Neural cell (in vitro differentiated cells): ENCODE data around the gene INO80C.

Source experiments
- EP300 ChIP-seq: fragments of 450-650 bp; conservative IDR thresholded peaks from 2 replicates; pipeline ENCODE4 v1.6.1; 2014; ENCODE audit warnings: antibody characterized with exemption, mild to moderate bottlenecking, moderate library complexity; ENCODE audit not compliant: poor library complexity, severe bottlenecking
- EZH2 ChIP-seq: fragments of 200-600, 300-800 bp; shearing (Covaris generic), sonication (generic); IDR thresholded peaks from 2 replicates; pipeline ENCODE4 v1.6.1; 2014; ENCODE audit warnings: antibody characterized with exemption, low read length, borderline replicate concordance, mild to moderate bottlenecking; ENCODE audit not compliant: insufficient read depth, poor library complexity, severe bottlenecking
- MXI1 ChIP-seq: fragments of 450-650 bp; conservative IDR thresholded peaks from 2 replicates; pipeline ENCODE4 v1.6.1; 2014; ENCODE audit warnings: antibody characterized with exemption, mild to moderate bottlenecking; ENCODE audit not compliant: poor library complexity, severe bottlenecking
- POLR2AphosphoS5 ChIP-seq: IDR thresholded peaks from 2 replicates; pipeline ENCODE4 v1.6.1; 2012
- SMC3 ChIP-seq: fragments of 450-650 bp; conservative IDR thresholded peaks from 2 replicates; pipeline ENCODE4 v1.6.1; 2014; ENCODE audit warnings: antibody characterized with exemption, mild to moderate bottlenecking, moderate library complexity; ENCODE audit not compliant: poor library complexity
- TAF1 ChIP-seq: IDR thresholded peaks from 2 replicates; pipeline ENCODE4 v1.6.1; 2012; ENCODE audit warnings: low read depth
- TF ChIP-seq, protein P1 (sequence below): fragments of 450-650 bp; IDR thresholded peaks from 2 replicates; pipeline ENCODE4 v1.5.1; 2014; ENCODE audit warnings: antibody characterized with exemption, mild to moderate bottlenecking, moderate library complexity; ENCODE audit not compliant: poor library complexity, severe bottlenecking
- TF ChIP-seq, protein P2 (sequence below): IDR thresholded peaks from 2 replicates; pipeline ENCODE4 v1.6.1; 2012; ENCODE audit warnings: borderline replicate concordance

DNA sequence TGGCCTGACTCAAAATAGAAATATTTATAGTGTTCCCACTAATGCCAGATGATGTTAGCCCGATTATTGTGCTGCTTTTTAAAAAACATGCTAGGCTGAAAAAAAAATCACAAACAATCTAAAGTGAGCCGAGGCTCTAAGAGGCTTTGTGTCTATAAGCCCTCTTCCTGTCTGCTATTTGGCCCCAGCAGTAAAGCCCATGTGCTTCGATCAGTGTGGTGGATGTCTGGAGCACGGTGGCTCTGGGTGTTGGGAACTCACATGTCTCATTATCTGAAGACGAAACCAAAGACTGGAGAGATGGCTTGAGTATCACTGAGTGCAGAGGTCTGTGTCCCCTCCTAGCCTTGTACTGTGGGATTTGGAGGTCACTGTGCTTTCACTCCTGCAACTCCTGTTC is 55.1 kb downstream of the INO80C start:
- TF ChIP-seq MXI1 (no peak), TAF1 (no peak), EP300 (no peak), POLR2AphosphoS5 (no peak), EZH2 (no peak), SMC3 (no peak)
- TF ChIP-seq, protein P1, sequence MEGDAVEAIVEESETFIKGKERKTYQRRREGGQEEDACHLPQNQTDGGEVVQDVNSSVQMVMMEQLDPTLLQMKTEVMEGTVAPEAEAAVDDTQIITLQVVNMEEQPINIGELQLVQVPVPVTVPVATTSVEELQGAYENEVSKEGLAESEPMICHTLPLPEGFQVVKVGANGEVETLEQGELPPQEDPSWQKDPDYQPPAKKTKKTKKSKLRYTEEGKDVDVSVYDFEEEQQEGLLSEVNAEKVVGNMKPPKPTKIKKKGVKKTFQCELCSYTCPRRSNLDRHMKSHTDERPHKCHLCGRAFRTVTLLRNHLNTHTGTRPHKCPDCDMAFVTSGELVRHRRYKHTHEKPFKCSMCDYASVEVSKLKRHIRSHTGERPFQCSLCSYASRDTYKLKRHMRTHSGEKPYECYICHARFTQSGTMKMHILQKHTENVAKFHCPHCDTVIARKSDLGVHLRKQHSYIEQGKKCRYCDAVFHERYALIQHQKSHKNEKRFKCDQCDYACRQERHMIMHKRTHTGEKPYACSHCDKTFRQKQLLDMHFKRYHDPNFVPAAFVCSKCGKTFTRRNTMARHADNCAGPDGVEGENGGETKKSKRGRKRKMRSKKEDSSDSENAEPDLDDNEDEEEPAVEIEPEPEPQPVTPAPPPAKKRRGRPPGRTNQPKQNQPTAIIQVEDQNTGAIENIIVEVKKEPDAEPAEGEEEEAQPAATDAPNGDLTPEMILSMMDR, result no peak
- TF ChIP-seq, protein P2, sequence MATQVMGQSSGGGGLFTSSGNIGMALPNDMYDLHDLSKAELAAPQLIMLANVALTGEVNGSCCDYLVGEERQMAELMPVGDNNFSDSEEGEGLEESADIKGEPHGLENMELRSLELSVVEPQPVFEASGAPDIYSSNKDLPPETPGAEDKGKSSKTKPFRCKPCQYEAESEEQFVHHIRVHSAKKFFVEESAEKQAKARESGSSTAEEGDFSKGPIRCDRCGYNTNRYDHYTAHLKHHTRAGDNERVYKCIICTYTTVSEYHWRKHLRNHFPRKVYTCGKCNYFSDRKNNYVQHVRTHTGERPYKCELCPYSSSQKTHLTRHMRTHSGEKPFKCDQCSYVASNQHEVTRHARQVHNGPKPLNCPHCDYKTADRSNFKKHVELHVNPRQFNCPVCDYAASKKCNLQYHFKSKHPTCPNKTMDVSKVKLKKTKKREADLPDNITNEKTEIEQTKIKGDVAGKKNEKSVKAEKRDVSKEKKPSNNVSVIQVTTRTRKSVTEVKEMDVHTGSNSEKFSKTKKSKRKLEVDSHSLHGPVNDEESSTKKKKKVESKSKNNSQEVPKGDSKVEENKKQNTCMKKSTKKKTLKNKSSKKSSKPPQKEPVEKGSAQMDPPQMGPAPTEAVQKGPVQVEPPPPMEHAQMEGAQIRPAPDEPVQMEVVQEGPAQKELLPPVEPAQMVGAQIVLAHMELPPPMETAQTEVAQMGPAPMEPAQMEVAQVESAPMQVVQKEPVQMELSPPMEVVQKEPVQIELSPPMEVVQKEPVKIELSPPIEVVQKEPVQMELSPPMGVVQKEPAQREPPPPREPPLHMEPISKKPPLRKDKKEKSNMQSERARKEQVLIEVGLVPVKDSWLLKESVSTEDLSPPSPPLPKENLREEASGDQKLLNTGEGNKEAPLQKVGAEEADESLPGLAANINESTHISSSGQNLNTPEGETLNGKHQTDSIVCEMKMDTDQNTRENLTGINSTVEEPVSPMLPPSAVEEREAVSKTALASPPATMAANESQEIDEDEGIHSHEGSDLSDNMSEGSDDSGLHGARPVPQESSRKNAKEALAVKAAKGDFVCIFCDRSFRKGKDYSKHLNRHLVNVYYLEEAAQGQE, result no peak
